Cerebellar nuclear complex (tissue), 1 donor: Measurements from ENCODE around the gene PXDN.
"Not testable (repeated sequence)": the region's sequence is repeated elsewhere in the genome, so short reads cannot be mapped to it uniquely, and the experiment has no call there.

ENCODE experiments used
- DNase-seq, 2 experiments: peaks; one replicate each; lab custom pipeline; 2025; lab: John Stamatoyannopoulos, UW

Gene PXDN

GRCh38 chr2:1705557-1706076 lies 38.7 kb downstream of the PXDN start:
- DNase-seq, result no peak

DNA sequence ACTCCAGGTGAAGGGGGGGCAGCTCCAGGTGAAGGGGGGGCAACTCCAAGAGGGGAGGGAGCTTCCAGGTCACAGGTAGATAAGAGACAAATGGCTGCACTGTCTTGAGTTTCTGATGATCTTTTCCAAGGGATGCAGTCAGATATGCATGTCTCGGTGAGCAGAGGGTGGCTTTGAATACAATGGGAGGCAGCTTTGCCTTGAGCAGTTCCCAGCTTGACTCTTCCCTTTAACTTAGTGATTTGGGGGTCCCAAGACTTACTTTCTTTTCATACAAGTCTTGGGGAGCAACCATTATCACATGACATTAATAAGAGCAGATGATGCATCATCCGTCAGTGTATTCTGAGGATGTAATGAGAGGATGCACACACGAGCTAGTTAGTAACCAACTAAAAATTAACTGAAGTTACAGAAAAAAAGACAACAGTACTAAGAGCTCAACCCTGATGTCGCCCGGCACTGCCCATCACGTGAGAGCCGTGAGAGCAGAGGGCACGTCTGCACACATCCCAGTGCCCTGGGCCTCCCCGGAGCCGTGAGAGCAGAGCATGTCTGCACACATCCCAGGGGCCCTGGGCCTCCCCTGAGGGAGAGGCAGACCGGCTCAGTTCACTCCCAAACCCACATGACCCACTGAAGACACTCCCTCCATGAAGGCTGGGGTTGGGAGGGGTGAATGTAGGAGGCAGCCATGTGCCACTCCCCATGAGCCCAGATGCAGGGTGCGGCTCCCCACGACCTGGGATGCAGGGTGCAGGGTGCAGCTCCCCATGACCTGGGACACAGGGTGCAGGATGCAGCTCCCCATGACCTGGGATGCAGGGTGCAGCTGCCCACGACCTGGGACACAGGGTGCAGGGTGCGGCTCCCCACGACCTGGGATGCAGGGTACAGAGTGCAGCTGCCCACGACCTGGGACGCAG lies 39.4 kb downstream of the PXDN start:
- DNase-seq, result no peak

DNA sequence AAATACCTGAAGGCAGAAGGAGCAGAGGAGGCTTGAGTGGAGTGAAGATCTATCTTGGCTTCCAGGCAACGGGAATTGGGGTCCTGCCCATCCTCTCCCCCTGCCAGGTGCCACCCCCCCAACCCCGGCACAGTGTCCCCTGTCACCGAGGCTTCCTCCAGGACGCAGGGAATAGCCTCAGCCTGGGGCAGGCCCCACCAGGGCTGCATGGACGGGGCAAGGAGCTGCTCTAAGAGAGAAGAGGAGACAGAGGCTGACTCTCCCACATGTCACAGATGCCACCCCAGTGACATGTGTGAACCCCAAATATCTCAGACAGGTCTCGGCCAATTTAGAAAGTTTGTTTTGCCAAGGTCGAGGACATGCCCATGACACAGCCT lies 42.1 kb downstream of the PXDN start:
- DNase-seq, result no peak

- DNase-seq, result no peak
Observed at GRCh38 chr2:1701556-1702185, 42.6 kb downstream of the PXDN start.

DNA sequence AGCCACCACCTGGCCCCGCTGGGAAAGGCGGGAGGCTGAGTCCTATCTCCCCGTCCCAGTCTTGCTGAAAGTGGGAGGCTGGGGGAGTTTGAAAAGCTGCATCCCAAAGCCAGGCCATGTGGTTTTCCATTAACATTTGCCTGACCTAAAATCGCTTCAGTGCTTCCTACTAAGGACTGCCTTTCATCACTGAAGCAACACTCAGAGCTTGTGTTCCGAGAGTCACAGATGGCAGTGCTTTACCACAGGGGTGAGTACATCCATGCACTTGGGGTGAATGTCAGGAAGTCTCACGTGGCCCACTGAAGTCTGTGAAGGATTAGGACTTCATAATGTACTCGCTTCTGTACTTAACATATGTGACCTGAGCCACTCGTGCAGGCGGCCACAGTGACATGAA lies 43.3 kb downstream of the PXDN start:
- DNase-seq, result no peak

GRCh38 chr2:1700427-1700826 lies 43.9 kb downstream of the PXDN start:
- DNase-seq, result not testable (repeated sequence)

DNA sequence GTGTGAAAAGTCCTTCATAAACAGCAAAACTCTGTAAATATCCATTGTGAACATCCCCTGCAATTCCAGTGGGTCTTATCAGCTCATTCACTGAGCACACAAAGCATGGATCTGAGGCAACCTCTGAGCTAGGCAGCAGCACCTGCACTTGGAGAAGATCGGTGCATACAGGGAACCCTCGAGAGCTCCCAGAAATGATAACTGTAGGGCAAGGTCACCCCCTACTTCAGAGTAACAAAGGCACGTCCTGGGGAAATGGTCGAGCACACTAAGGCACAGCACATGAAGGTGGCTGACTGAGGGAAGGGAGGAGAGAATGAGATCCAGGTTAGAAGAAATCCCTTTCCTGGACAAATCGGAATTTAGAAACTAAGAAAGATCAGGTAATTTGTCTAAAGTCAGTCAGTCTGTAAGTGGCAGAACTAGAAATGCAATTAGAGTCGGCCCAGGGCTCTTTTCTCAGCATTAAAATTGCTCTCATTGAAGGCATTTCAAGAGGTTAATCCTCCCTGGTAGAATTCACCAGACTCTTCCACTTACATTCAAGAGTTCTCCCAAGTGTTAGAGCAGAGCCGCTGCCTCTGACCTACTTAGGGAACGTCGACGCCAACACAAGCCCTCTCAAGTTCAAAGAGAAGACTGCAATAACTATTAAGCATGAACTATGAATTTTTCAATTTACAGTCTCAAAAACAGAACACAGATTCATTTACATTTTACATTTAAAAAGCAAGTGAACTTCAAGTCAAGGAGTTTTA lies 45.9 kb downstream of the PXDN start:
- DNase-seq, result no peak

GRCh38 chr2:1697601-1698000 lies 46.7 kb downstream of the PXDN start:
- no peak for DNase-seq

DNA sequence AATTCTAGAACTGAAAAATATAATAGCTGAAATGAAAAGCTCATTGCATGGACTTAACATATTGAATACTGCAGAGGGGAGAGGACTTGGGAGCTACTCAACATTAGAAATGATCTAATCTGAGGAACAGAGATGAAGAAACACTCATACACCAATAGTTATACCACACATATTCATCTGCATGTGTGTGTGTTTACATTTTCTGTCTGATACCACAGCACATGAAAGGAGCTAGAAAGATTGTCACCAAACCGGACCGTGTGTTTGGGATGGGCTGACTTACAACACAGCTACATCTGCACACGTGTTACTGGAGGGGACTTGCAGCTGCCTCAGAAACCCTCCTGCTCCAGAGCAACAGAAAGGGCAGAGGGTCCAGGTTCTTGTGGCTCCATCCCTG lies 47.8 kb downstream of the PXDN start:
- DNase-seq, result no peak

- DNase-seq, result no peak
Observed at GRCh38 chr2:1694371-1695271, 49.7 kb downstream of the PXDN start.

- DNase-seq, result no peak
Observed at GRCh38 chr2:1693723-1694122, 50.6 kb downstream of the PXDN start.

DNA sequence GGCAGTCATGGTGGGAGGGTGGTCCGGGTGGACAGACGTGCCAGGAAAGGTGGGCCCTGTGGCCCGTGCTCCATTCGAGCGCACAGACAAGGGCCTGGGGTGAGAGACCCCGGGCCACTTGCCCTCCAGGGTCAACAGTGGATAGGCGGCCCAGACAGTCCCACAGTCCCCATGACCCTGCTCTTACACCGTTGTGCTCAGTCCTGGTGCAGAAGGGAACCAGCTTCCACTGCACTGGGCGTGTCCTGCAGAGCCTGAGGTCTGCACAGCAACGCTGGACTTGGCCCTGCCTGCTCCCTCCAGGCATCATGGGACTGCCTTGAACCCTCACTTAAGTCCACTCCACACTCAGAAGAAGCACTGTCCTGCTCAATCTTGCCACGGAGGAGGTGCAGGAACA lies 52.0 kb downstream of the PXDN start:
- DNase-seq, result no peak

DNA sequence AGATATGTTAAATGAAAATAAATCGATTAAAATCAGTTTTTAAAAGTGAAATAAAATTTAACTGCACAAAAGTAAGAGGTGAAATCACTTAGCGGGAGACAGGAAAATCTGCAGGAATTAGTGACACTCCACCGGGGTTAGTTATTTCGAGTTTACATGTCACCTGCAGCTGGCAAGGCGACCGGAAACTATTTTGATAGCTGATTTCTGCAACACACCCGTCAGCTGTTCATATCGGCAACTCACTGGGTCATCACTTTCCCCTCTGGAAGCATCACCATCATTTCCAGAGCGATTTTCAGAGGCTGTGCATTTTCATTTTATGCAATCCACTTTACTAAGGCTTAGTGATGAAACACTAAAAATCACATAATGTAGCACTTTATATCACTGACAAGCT lies 52.9 kb downstream of the PXDN start:
- no peak for DNase-seq

- no peak for DNase-seq
Observed at GRCh38 chr2:1690056-1690775, 54.1 kb downstream of the PXDN start.

- DNase-seq, result no peak
Observed at GRCh38 chr2:1688859-1689258, 55.5 kb downstream of the PXDN start.

DNA sequence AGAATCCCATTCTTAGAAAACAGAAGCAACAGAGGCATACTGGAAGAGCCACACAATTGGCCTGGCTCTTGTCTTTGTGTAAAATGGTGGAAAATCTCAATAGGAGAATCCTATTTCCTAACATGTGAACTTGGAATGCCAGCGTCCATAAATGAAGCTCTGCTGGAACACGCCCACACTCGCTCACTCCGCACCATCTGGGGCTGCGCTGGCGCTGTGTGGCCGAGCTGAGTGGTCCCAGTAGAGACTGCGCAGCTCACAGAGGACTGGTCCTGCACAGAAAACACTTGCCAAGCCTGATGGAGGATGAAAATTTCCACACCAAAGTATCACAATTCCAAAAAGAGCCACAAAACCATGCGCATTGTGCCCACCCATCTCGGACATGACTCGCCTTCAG lies 56.2 kb downstream of the PXDN start:
- no peak for DNase-seq

DNA sequence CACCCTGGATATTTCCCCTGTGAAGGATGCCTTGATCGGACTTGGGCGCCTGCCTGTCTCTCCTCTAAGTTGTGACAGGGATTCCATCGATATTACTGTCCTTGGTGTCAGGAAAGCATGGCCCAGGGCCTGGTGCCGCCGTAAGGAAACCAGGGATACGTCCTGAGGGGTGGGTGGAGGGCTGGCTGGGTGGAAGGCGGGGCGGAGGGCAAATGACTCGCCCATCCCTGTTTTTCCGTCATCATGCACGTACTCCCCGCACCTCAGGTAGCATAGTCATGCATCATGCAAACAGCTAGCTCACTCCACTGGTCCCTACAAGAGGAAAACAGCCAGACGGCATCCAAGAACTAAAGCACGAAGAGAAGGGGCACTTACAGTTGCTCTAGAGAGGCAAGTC lies 57.1 kb downstream of the PXDN start:
- DNase-seq, result no peak

DNA sequence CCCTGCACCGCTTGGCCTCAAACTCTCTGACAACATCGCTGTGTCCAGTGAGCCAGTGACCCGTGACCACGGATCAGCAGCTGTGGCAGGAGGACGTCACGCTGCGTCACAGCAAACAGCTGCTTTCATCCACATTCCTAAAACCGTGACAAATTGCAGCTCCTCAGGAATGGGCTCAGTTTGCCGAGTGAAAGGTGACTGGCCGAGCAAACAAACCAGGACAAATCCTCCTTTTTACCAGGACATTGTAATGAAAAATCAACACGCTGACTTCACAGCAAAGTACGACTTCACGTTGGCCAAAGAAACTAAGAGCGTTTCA lies 57.6 kb downstream of the PXDN start:
- DNase-seq, result no peak

- DNase-seq, result no peak
Observed at GRCh38 chr2:1685957-1686783, 58.1 kb downstream of the PXDN start.
